GM23338 (cell line): Measurements from ENCODE around the gene PITPNC1. TPM values are rescaled to one million over a fixed set of nuclear protein-coding genes. Genes with fewer than 3 reads are reported as not detected.

ENCODE experiments used
- ATAC-seq: fragments of 200-7000 bp; cut with Tn5 transposase; 3 replicates; pipeline ENCODE4 v1.9.1; 2020
- DNase-seq: peaks from one replicate; pipeline ENCODE4 v3.0.0-alpha.2; 2015; ENCODE audit warnings: low spot score
- H2AFZ ChIP-seq: fragments of 200-600 bp; sonication (generic); 2 replicates; pipeline ENCODE4 v1.8.0; 2016; ENCODE audit warnings: antibody characterized with exemption, mild to moderate bottlenecking, moderate library complexity
- H3F3A ChIP-seq: fragments of 200-600 bp; sonication (generic); replicated peaks from 2 replicates; pipeline ENCODE4 v1.8.0; 2017; ENCODE audit warnings: antibody characterized with exemption, mixed run types, low read depth
- H3K27ac ChIP-seq: fragments of 200-600 bp; sonication (generic); 2 replicates; pipeline ENCODE4 v1.6.1; 2016; ENCODE audit warnings: low read depth
- H3K27me3 ChIP-seq: fragments of 200-600 bp; sonication (generic); 2 replicates; pipeline ENCODE4 v1.8.0; 2016; ENCODE audit warnings: mild to moderate bottlenecking, mixed run types, moderate library complexity; ENCODE audit not compliant: insufficient read depth
- H3K36me3 ChIP-seq: fragments of 200-600 bp; sonication (generic); 2 replicates; pipeline ENCODE4 v1.8.0; 2016; ENCODE audit warnings: mild to moderate bottlenecking; ENCODE audit not compliant: insufficient read depth
- H3K4me1 ChIP-seq: fragments of 200-600 bp; sonication (generic); 2 replicates; pipeline ENCODE4 v1.8.0; 2016; ENCODE audit warnings: mild to moderate bottlenecking, moderate library complexity; ENCODE audit not compliant: insufficient read depth
- H3K4me2 ChIP-seq: fragments of 200-600 bp; sonication (generic); 2 replicates; pipeline ENCODE4 v1.7.1; 2017; ENCODE audit warnings: mixed run types
- H3K4me3 ChIP-seq: fragments of 200-600 bp; sonication (generic); 2 replicates; pipeline ENCODE4 v1.6.1; 2016; ENCODE audit warnings: mixed run types
- H3K79me2 ChIP-seq: fragments of 200-600 bp; sonication (generic); replicated peaks from 2 replicates; pipeline ENCODE4 v1.8.0; 2017; ENCODE audit warnings: mild to moderate bottlenecking; ENCODE audit not compliant: insufficient read depth
- H3K9me2 ChIP-seq: fragments of 200-600 bp; sonication (generic); 2 replicates; pipeline ENCODE4 v1.8.0; 2017; ENCODE audit not compliant: insufficient read depth
- H4K20me1 ChIP-seq: fragments of 200-600 bp; sonication (generic); replicated peaks from 2 replicates; pipeline ENCODE4 v1.8.0; 2017; ENCODE audit warnings: mild to moderate bottlenecking; ENCODE audit not compliant: insufficient read depth
- H3K27ac Mint-ChIP-seq: 2 replicates; pipeline ENCODE4 v1.8.0; 2020; ENCODE audit warnings: inconsistent platforms, mild to moderate bottlenecking, moderate library complexity, mixed read lengths
- H3K27me3 Mint-ChIP-seq: 3 replicates; pipeline ENCODE4 v1.8.0; 2022; ENCODE audit warnings: low read depth, mild to moderate bottlenecking, moderate library complexity, mixed read lengths, inconsistent platforms; ENCODE audit not compliant: insufficient read depth, poor library complexity
- H3K36me3 Mint-ChIP-seq: 3 replicates; pipeline ENCODE4 v1.8.0; 2021; ENCODE audit warnings: low read depth, mild to moderate bottlenecking, inconsistent platforms, moderate library complexity, mixed read lengths
- H3K4me1 Mint-ChIP-seq: 3 replicates; pipeline ENCODE4 v1.8.0; 2020; ENCODE audit warnings: mild to moderate bottlenecking, inconsistent platforms, mixed read lengths
- H3K4me3 Mint-ChIP-seq: 3 replicates; pipeline ENCODE4 v1.8.0; 2021; ENCODE audit warnings: moderate library complexity, mild to moderate bottlenecking, inconsistent platforms, mixed read lengths
- H3K9me3 Mint-ChIP-seq: 3 replicates; pipeline ENCODE4 v1.8.0; 2020; ENCODE audit warnings: moderate library complexity, mild to moderate bottlenecking, inconsistent platforms, mixed read lengths
- CREB1 ChIP-seq: fragments of 250-450 bp; sonication (Bioruptor Pico); IDR thresholded peaks from 2 replicates; pipeline ENCODE4 v1.5.0; 2020; ENCODE audit warnings: low read depth, mild to moderate bottlenecking, moderate library complexity
- EZH2 ChIP-seq: fragments of 200-600 bp; sonication (generic); IDR thresholded peaks from one replicate; pipeline ENCODE4 v1.8.0; 2017; ENCODE audit warnings: antibody characterized with exemption, mild to moderate bottlenecking, low read depth; ENCODE audit not compliant: unreplicated experiment
- EZH2phosphoT487 ChIP-seq: fragments of 200-600 bp; sonication (generic); IDR thresholded peaks from one replicate; pipeline ENCODE4 v1.8.1; 2018; ENCODE audit warnings: antibody characterized with exemption; ENCODE audit not compliant: unreplicated experiment
- JUNB ChIP-seq: IDR thresholded peaks from one replicate; pipeline ENCODE4 v1.6.1; 2016; ENCODE audit warnings: antibody characterized with exemption; ENCODE audit not compliant: unreplicated experiment
- NANOG ChIP-seq: IDR thresholded peaks from 2 replicates; pipeline ENCODE4 v1.6.1; 2016; ENCODE audit warnings: antibody characterized with exemption, borderline replicate concordance
- POLR2AphosphoS5 ChIP-seq: IDR thresholded peaks from 2 replicates; pipeline ENCODE4 v1.6.1; 2016; ENCODE audit warnings: antibody characterized with exemption, low read depth
- STAT1 ChIP-seq: IDR thresholded peaks from one replicate; pipeline ENCODE4 v1.6.1; 2016; ENCODE audit warnings: antibody characterized with exemption; ENCODE audit not compliant: unreplicated experiment
- ZNF114 ChIP-seq: fragments of 250-450 bp; sonication (Bioruptor Pico); IDR thresholded peaks from 2 replicates; pipeline ENCODE4 v1.5.0; 2020; ENCODE audit warnings: mild to moderate bottlenecking, moderate library complexity
- ZNF331 ChIP-seq: fragments of 250-450 bp; sonication (Bioruptor Pico); IDR thresholded peaks from 2 replicates; pipeline ENCODE4 v1.5.0; 2020; ENCODE audit warnings: low read depth, mild to moderate bottlenecking, moderate library complexity
- polyA plus RNA-seq: library from polyadenylated mRNA; unstranded; fragments of >200 nt; fragmentation: Nextera tagmentation; extraction: Ambion mirVana; gene quantifications from 2 replicates; pipeline ENCODE4 v1.2.1, GENCODE V29; 2016
- total RNA-seq: library from RNA; depleted of rRNA; stranded (reverse); fragments of >200 nt; shearing (Covaris generic); gene quantifications from 2 replicates; pipeline ENCODE4 v1.2.3, GENCODE V29; 2014
- TF ChIP-seq, protein P1 (sequence below): IDR thresholded peaks from one replicate; pipeline ENCODE4 v1.6.1; 2018; ENCODE audit warnings: antibody characterized with exemption; ENCODE audit not compliant: unreplicated experiment
- TF ChIP-seq, protein P2 (sequence below): IDR thresholded peaks from 2 replicates; pipeline ENCODE4 v1.6.1; 2016; ENCODE audit warnings: antibody characterized with exemption
- TF ChIP-seq, protein P3 (sequence below): fragments of 250-450 bp; sonication (Bioruptor Pico); IDR thresholded peaks from 2 replicates; pipeline ENCODE4 v1.5.0; 2020; ENCODE audit warnings: mild to moderate bottlenecking, moderate library complexity
- TF ChIP-seq, protein P4 (sequence below), 2 experiments: fragments of 200-600 bp in 1 of 2; sonication (generic) in 1 of 2; conservative IDR thresholded peaks; 2 replicates each; pipeline versions ENCODE4 v1.5.1 to v1.6.1; 2016 to 2017; ENCODE audit warnings: antibody characterized with exemption in 2 of 2, low read depth in 2 of 2, mild to moderate bottlenecking in 2 of 2, moderate library complexity in 1 of 2

Gene PITPNC1
- total and polyA plus RNA-seq, 2 experiments from 2014 or later: 23.0 to 32.6 TPM

DNA sequence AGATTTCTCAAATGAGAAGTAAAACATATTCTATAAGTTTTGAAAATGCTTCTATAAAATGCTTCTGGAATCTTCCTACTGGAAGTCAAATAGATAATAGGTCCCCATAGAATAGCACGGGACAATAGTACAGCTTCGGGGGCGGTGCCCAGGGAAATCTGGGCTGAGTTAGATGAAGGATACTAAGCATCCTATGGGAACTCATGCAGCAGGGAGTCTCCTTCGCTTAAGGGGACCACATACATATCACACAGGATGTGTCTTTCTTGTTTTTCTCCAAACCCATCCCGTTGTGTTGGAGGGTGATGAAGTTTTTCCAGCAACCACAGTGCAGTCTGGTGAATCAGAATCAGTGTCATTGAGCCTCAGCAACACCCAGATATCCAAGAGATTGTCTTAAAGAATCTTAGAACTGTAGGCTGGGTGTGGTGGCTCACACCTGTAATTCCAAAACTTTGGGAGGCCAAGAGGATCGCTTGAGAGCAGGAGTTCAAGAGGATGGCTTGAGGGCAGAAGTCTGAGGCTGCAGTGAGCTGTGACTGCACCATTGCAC is 84.2 kb downstream of the PITPNC1 start:
- H3K4me3 ChIP-seq: no peak overlapping the region
- DNase-seq (no peak), ATAC-seq (no peak)
- Mint-ChIP-seq H3K4me1 (peaks cover 23% of the 10 kb centered on the region), H3K9me3 (peaks cover 15% of the 10 kb centered on the region), H3K36me3 (peaks cover 17% of the 10 kb centered on the region), H3K4me3 (no peak overlapping the region), H3K27me3 (no peaks in the 10 kb centered on the region), H3K27ac (no peak overlapping the region)
- TF ChIP-seq EZH2phosphoT487: no peak
- TF ChIP-seq, protein P1, sequence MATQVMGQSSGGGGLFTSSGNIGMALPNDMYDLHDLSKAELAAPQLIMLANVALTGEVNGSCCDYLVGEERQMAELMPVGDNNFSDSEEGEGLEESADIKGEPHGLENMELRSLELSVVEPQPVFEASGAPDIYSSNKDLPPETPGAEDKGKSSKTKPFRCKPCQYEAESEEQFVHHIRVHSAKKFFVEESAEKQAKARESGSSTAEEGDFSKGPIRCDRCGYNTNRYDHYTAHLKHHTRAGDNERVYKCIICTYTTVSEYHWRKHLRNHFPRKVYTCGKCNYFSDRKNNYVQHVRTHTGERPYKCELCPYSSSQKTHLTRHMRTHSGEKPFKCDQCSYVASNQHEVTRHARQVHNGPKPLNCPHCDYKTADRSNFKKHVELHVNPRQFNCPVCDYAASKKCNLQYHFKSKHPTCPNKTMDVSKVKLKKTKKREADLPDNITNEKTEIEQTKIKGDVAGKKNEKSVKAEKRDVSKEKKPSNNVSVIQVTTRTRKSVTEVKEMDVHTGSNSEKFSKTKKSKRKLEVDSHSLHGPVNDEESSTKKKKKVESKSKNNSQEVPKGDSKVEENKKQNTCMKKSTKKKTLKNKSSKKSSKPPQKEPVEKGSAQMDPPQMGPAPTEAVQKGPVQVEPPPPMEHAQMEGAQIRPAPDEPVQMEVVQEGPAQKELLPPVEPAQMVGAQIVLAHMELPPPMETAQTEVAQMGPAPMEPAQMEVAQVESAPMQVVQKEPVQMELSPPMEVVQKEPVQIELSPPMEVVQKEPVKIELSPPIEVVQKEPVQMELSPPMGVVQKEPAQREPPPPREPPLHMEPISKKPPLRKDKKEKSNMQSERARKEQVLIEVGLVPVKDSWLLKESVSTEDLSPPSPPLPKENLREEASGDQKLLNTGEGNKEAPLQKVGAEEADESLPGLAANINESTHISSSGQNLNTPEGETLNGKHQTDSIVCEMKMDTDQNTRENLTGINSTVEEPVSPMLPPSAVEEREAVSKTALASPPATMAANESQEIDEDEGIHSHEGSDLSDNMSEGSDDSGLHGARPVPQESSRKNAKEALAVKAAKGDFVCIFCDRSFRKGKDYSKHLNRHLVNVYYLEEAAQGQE: no peak
- no peak for TF ChIP-seq JUNB
- no peak for TF ChIP-seq EZH2
- no peak for TF ChIP-seq STAT1
- TF ChIP-seq, protein P2, sequence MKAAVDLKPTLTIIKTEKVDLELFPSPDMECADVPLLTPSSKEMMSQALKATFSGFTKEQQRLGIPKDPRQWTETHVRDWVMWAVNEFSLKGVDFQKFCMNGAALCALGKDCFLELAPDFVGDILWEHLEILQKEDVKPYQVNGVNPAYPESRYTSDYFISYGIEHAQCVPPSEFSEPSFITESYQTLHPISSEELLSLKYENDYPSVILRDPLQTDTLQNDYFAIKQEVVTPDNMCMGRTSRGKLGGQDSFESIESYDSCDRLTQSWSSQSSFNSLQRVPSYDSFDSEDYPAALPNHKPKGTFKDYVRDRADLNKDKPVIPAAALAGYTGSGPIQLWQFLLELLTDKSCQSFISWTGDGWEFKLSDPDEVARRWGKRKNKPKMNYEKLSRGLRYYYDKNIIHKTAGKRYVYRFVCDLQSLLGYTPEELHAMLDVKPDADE: no peak
- TF ChIP-seq, protein P3, sequence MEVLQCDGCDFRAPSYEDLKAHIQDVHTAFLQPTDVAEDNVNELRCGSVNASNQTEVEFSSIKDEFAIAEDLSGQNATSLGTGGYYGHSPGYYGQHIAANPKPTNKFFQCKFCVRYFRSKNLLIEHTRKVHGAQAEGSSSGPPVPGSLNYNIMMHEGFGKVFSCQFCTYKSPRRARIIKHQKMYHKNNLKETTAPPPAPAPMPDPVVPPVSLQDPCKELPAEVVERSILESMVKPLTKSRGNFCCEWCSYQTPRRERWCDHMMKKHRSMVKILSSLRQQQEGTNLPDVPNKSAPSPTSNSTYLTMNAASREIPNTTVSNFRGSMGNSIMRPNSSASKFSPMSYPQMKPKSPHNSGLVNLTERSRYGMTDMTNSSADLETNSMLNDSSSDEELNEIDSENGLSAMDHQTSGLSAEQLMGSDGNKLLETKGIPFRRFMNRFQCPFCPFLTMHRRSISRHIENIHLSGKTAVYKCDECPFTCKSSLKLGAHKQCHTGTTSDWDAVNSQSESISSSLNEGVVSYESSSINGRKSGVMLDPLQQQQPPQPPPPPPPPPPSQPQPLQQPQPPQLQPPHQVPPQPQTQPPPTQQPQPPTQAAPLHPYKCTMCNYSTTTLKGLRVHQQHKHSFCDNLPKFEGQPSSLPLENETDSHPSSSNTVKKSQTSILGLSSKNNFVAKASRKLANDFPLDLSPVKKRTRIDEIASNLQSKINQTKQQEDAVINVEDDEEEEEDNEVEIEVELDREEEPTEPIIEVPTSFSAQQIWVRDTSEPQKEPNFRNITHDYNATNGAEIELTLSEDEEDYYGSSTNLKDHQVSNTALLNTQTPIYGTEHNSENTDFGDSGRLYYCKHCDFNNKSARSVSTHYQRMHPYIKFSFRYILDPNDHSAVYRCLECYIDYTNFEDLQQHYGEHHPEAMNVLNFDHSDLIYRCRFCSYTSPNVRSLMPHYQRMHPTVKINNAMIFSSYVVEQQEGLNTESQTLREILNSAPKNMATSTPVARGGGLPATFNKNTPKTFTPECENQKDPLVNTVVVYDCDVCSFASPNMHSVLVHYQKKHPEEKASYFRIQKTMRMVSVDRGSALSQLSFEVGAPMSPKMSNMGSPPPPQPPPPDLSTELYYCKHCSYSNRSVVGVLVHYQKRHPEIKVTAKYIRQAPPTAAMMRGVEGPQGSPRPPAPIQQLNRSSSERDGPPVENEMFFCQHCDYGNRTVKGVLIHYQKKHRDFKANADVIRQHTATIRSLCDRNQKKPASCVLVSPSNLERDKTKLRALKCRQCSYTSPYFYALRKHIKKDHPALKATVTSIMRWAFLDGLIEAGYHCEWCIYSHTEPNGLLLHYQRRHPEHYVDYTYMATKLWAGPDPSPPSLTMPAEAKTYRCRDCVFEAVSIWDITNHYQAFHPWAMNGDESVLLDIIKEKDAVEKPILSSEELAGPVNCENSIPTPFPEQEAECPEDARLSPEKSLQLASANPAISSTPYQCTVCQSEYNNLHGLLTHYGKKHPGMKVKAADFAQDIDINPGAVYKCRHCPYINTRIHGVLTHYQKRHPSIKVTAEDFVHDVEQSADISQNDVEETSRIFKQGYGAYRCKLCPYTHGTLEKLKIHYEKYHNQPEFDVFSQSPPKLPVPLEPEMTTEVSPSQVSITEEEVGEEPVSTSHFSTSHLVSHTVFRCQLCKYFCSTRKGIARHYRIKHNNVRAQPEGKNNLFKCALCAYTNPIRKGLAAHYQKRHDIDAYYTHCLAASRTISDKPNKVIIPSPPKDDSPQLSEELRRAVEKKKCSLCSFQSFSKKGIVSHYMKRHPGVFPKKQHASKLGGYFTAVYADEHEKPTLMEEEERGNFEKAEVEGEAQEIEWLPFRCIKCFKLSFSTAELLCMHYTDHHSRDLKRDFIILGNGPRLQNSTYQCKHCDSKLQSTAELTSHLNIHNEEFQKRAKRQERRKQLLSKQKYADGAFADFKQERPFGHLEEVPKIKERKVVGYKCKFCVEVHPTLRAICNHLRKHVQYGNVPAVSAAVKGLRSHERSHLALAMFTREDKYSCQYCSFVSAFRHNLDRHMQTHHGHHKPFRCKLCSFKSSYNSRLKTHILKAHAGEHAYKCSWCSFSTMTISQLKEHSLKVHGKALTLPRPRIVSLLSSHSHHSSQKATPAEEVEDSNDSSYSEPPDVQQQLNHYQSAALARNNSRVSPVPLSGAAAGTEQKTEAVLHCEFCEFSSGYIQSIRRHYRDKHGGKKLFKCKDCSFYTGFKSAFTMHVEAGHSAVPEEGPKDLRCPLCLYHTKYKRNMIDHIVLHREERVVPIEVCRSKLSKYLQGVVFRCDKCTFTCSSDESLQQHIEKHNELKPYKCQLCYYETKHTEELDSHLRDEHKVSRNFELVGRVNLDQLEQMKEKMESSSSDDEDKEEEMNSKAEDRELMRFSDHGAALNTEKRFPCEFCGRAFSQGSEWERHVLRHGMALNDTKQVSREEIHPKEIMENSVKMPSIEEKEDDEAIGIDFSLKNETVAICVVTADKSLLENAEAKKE: no peak
- TF ChIP-seq ZNF114: no peak
- no peak for TF ChIP-seq POLR2AphosphoS5
- no peak for TF ChIP-seq NANOG
- no peak for TF ChIP-seq ZNF331 (CRISPR knock-in tag)
- no peak for TF ChIP-seq CREB1
- TF ChIP-seq, protein P4, sequence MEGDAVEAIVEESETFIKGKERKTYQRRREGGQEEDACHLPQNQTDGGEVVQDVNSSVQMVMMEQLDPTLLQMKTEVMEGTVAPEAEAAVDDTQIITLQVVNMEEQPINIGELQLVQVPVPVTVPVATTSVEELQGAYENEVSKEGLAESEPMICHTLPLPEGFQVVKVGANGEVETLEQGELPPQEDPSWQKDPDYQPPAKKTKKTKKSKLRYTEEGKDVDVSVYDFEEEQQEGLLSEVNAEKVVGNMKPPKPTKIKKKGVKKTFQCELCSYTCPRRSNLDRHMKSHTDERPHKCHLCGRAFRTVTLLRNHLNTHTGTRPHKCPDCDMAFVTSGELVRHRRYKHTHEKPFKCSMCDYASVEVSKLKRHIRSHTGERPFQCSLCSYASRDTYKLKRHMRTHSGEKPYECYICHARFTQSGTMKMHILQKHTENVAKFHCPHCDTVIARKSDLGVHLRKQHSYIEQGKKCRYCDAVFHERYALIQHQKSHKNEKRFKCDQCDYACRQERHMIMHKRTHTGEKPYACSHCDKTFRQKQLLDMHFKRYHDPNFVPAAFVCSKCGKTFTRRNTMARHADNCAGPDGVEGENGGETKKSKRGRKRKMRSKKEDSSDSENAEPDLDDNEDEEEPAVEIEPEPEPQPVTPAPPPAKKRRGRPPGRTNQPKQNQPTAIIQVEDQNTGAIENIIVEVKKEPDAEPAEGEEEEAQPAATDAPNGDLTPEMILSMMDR (conservative IDR thresholded peaks at IDR 0.05; ENCODE audit: low read depth in 2 of 2): no peak
- no peaks in the 10 kb centered on the region; the same call in 1 of the 2 replicates for H4K20me1 ChIP-seq
- peaks cover 5% of the 10 kb centered on the region; the same call in 1 of the 2 replicates for H3F3A ChIP-seq
- no peak overlapping the region for H2AFZ ChIP-seq
- peaks cover 10% of the 10 kb centered on the region for H3K4me1 ChIP-seq
- no peaks in the 10 kb centered on the region for H3K27me3 ChIP-seq
- H3K27ac ChIP-seq: no peak overlapping the region
- H3K36me3 ChIP-seq: no peaks in the 10 kb centered on the region
- H3K9me2 ChIP-seq: no peaks in the 10 kb centered on the region
- no peak overlapping the region for H3K4me2 ChIP-seq
- H3K79me2 ChIP-seq: peaks cover 92% of the 10 kb centered on the region
